AG09319 (cell line): ENCODE measurements around the gene KSR2.

Experiments used
- DNase-seq: peaks from one replicate; pipeline ENCODE4 v3.0.0-alpha.2; 2010; ENCODE audit warnings: low read depth; ENCODE audit errors: extremely low read depth
- TF ChIP-seq, protein P1 (sequence below): IDR thresholded peaks from 2 replicates; pipeline ENCODE4 v1.5.1; 2011; ENCODE audit warnings: low read depth, mild to moderate bottlenecking, inconsistent platforms, low read length, moderate library complexity

The KSR2 gene

DNA sequence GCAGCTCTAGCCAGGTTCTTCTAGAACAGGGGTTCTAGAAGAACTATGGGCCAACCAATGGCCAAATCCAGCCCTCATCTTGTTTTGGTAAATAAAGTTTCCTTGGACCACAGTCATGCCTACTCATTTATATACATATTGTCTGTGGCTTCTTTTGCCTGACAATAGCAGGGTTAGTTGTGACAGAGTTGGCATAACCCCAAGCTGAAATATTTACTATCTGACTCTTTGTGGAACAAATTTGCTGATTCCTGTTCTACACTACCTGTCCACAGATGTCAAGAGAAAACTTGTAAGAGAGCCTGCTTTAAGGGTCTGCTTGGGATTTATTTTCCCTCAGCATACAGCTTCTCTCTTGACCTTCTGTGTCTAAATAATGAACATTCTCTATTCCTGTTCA lies 289.0 kb downstream of the KSR2 start:
- TF ChIP-seq, protein P1, sequence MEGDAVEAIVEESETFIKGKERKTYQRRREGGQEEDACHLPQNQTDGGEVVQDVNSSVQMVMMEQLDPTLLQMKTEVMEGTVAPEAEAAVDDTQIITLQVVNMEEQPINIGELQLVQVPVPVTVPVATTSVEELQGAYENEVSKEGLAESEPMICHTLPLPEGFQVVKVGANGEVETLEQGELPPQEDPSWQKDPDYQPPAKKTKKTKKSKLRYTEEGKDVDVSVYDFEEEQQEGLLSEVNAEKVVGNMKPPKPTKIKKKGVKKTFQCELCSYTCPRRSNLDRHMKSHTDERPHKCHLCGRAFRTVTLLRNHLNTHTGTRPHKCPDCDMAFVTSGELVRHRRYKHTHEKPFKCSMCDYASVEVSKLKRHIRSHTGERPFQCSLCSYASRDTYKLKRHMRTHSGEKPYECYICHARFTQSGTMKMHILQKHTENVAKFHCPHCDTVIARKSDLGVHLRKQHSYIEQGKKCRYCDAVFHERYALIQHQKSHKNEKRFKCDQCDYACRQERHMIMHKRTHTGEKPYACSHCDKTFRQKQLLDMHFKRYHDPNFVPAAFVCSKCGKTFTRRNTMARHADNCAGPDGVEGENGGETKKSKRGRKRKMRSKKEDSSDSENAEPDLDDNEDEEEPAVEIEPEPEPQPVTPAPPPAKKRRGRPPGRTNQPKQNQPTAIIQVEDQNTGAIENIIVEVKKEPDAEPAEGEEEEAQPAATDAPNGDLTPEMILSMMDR, result no peak
- no peak for DNase-seq

DNA sequence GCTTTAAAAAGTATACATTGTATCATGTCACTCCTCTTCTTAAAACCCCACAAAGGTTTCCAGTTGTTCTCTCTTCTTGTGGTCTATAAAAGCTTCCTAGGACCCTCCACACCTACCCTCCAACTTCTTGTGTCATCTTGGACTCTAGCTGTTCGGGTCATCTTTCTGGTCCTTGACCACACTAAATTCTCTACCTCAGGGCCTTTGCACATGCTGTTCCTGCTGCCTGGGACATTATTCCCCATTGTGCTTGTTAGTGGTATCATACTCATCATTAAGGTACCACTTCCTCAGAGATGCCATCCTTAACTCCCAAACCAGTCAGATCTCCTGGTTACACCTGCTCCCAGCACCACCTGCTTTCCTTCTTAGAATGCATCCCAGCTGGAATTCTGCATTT lies 294.0 kb downstream of the KSR2 start:
- DNase-seq, result no peak

DNA sequence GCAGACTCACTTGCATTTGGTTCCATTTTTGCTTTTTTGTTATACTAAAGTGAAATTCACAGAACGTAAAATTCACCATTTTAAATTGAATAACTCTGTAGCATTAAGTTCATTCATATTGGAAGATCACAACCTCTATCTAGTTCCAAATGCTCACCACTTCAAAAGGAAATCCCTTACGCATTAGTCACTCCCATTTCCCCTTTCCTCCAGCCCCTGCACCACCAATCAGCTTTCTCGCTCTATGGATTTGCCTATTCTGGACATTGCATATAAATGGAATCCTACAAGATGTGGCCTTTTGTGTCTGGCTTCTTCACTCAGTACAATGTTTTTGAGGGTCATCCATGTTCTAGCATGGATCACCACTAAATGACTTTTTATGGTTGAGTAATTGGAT lies 294.5 kb downstream of the KSR2 start:
- TF ChIP-seq, protein P1, result no peak
- DNase-seq, result no peak

More for the DNA sequence above, 294.0 kb downstream of the KSR2 start:
- TF ChIP-seq, protein P1, result no peak

DNA sequence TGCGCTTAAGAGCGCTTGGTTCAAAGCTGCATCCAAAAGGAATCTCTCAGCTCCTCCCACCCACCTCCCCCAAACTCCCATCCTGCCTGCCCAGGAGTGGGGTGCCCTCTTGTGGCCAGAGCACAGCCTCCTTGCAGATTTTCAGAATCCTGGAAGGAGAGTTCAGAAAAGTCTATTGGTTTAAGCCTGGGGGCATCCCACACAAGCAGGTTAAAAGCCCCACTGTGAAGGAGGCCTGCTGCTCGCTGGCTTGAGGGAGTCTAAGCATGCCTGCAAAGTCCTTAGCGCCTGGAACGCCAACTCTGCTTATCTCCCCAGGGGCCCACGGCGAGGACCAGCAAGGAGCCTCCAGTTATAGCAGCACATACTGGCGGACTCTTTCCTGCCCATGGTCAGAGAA lies 297.1 kb downstream of the KSR2 start:
- TF ChIP-seq, protein P1, result peak; percentile 50
- no peak for DNase-seq

DNA sequence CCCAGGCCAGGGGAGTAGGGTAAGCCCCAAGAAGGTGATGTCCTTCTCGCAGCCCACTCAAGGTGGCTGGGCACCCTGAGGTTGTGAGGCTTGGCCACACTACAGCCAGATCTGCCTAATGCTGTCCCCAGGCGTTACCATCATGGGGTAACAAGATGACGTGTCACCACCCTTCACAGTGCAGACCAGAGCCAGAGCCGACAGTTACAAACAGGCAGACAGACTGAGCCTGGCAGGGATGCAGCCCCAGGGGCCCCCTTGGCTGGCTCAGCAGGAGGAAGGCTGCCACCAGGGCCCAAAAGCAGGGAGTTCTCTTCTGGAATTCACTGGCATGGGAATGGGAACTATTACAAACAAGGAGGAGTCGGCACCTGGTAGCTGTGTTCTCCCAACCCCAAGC lies 304.6 kb downstream of the KSR2 start:
- TF ChIP-seq, protein P1, result no peak
- DNase-seq, result no peak

DNA sequence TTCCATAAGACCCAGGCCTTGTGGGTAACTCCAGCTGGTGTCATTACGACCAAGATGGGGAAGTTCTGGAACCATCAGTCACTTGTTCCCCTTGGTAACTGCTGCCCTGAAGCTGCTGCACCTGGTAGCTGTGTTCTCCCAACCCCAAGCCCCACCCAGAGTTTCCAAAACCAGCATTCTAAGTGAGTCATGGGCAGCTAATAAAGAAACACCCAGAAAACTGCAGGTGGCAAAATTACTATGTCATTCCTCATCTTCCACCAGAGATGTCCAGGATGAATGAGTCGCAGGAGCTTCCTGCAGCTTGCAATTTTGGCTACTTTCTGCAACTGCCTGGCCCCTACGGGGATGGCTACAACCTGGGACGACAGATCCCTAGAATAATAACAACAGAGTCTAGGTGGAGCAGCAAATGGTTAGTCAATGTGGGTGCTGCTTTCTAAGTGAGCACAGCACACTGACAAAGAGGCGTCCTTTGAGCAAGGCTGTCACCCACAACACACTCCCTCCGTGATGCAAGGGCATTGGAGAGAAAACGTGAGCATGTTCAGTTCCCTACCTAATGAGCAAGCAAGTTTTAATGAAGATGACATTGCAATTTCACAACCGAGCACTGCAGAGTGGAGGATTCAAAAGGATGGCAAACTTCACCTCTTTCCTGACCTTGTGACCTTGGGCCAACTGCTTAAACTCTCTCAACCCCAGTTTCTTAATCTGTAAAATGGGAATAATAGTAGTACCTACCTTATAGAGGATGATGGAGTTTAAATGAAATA lies 306.0 kb downstream of the KSR2 start:
- DNase-seq, result no peak
- TF ChIP-seq, protein P1, result no peak

DNA sequence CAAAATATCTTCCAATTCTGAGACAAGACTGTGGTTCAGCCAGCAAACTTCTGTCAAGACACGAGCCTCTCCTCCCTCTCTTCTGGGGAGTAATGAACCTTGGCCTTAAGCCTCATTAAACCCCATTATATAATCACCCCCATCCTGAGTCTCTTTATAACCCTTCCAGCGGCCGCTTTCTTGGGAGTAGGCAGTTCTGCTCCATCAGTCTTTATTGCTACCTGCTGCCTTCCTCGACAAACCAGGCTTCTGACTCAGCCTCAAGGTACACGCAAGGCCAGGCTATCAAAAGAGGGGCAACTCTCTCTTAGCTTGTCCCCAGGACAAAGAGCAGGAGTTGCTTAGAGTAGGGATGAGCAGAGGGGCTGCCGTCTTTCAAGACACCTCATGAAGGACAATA lies 306.6 kb downstream of the KSR2 start:
- DNase-seq, result no peak
- TF ChIP-seq, protein P1, result no peak
